ENCODE results near the gene NEK4. TPM values are rescaled to one million over a fixed set of nuclear protein-coding genes. Genes with fewer than 3 reads are reported as not detected.

Gene NEK4
- total and polyA plus RNA-seq, 2 of the 13 experiments (the other 11 are each of a cell fraction or from before 2014, with no cell fraction given): 16.5 to 38.0 TPM

GRCh38 chr3:52705688-52706686, 64.8 kb downstream of the NEK4 start, which contains the start of the genes GLT8D1 and SPCS1 (continued):
- TF ChIP-seq, protein P1, sequence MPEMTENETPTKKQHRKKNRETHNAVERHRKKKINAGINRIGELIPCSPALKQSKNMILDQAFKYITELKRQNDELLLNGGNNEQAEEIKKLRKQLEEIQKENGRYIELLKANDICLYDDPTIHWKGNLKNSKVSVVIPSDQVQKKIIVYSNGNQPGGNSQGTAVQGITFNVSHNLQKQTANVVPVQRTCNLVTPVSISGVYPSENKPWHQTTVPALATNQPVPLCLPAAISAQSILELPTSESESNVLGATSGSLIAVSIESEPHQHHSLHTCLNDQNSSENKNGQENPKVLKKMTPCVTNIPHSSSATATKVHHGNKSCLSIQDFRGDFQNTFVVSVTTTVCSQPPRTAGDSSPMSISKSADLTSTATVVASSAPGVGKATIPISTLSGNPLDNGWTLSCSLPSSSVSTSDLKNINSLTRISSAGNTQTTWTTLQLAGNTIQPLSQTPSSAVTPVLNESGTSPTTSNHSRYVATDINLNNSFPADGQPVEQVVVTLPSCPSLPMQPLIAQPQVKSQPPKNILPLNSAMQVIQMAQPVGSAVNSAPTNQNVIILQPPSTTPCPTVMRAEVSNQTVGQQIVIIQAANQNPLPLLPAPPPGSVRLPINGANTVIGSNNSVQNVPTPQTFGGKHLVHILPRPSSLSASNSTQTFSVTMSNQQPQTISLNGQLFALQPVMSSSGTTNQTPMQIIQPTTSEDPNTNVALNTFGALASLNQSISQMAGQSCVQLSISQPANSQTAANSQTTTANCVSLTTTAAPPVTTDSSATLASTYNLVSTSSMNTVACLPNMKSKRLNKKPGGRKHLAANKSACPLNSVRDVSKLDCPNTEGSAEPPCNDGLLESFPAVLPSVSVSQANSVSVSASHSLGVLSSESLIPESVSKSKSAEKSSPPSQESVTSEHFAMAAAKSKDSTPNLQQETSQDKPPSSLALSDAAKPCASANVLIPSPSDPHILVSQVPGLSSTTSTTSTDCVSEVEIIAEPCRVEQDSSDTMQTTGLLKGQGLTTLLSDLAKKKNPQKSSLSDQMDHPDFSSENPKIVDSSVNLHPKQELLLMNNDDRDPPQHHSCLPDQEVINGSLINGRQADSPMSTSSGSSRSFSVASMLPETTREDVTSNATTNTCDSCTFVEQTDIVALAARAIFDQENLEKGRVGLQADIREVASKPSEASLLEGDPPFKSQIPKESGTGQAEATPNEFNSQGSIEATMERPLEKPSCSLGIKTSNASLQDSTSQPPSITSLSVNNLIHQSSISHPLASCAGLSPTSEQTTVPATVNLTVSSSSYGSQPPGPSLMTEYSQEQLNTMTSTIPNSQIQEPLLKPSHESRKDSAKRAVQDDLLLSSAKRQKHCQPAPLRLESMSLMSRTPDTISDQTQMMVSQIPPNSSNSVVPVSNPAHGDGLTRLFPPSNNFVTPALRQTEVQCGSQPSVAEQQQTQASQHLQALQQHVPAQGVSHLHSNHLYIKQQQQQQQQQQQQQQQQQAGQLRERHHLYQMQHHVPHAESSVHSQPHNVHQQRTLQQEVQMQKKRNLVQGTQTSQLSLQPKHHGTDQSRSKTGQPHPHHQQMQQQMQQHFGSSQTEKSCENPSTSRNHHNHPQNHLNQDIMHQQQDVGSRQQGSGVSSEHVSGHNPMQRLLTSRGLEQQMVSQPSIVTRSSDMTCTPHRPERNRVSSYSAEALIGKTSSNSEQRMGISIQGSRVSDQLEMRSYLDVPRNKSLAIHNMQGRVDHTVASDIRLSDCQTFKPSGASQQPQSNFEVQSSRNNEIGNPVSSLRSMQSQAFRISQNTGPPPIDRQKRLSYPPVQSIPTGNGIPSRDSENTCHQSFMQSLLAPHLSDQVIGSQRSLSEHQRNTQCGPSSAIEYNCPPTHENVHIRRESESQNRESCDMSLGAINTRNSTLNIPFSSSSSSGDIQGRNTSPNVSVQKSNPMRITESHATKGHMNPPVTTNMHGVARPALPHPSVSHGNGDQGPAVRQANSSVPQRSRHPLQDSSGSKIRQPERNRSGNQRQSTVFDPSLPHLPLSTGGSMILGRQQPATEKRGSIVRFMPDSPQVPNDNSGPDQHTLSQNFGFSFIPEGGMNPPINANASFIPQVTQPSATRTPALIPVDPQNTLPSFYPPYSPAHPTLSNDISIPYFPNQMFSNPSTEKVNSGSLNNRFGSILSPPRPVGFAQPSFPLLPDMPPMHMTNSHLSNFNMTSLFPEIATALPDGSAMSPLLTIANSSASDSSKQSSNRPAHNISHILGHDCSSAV (CRISPR knock-in tag; IDR thresholded peaks at IDR 0.05; ENCODE audit: borderline replicate concordance): 0 out of 2 replicates have a peak, but pooled peaks have one; percentile 81
- peak; percentile 48; the same call in 1 of the 2 replicates for TF ChIP-seq POGZ (CRISPR knock-in tag; IDR thresholded peaks at IDR 0.05)
- no peak for TF ChIP-seq ZNF30 (CRISPR knock-in tag; IDR thresholded peaks at IDR 0.05)
- TF ChIP-seq ZNF557 (CRISPR knock-in tag; IDR thresholded peaks at IDR 0.05): peak; percentile 25; the same call in 1 of the 2 replicates
- peak; percentile 92 for TF ChIP-seq SAFB2 (CRISPR knock-in tag; IDR thresholded peaks at IDR 0.05; ENCODE audit: borderline replicate concordance, low read depth)
- no peak for TF ChIP-seq SCMH1 (CRISPR knock-in tag; IDR thresholded peaks at IDR 0.05; ENCODE audit: borderline replicate concordance)
- no peak; the same call in 1 of the 2 replicates for TF ChIP-seq STAT5B (CRISPR knock-in tag; IDR thresholded peaks at IDR 0.05)
- peak; percentile 32; the same call in 1 of the 2 replicates for TF ChIP-seq JUN (CRISPR knock-in tag; IDR thresholded peaks at IDR 0.05)
- TF ChIP-seq ZNF598 (CRISPR knock-in tag; IDR thresholded peaks at IDR 0.05; ENCODE audit: borderline replicate concordance): no peak
- TF ChIP-seq ZZZ3 (CRISPR knock-in tag; IDR thresholded peaks at IDR 0.05; ENCODE audit: borderline replicate concordance): peak; percentile 50; the same call in 1 of the 2 replicates
- no peak for TF ChIP-seq RELA (CRISPR knock-in tag; IDR thresholded peaks at IDR 0.05)
- TF ChIP-seq ZGPAT (CRISPR knock-in tag; IDR thresholded peaks at IDR 0.05): peak; percentile 71; the same call in 1 of the 2 replicates
- TF ChIP-seq ZNF724P (CRISPR knock-in tag; IDR thresholded peaks at IDR 0.05; ENCODE audit: borderline replicate concordance): 0 out of 2 replicates have a peak, but pooled peaks have one; percentile 54
- peak; percentile 95 for TF ChIP-seq KAT8 (CRISPR knock-in tag; IDR thresholded peaks at IDR 0.05)
- no peak for TF ChIP-seq ARNTL (CRISPR knock-in tag; IDR thresholded peaks at IDR 0.05)
- TF ChIP-seq ZNF333 (CRISPR knock-in tag; IDR thresholded peaks at IDR 0.05; ENCODE audit: borderline replicate concordance): peak; percentile 23; the same call in 1 of the 2 replicates
- TF ChIP-seq, protein P2, sequence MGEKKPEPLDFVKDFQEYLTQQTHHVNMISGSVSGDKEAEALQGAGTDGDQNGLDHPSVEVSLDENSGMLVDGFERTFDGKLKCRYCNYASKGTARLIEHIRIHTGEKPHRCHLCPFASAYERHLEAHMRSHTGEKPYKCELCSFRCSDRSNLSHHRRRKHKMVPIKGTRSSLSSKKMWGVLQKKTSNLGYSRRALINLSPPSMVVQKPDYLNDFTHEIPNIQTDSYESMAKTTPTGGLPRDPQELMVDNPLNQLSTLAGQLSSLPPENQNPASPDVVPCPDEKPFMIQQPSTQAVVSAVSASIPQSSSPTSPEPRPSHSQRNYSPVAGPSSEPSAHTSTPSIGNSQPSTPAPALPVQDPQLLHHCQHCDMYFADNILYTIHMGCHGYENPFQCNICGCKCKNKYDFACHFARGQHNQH (CRISPR knock-in tag; IDR thresholded peaks at IDR 0.05): no peak; the same call in none of the 2 replicates

All from HepG2 (cell line).